Activated T-helper 2 cell treated with anti-CD3 and anti-CD28 coated beads, Interferon-gamma antibody, Interleukin-2, Interleukin-4, amounts not matched to agents 10 μg/mL and 5 μg/mL and 100 μg/mL, durations not matched to agents 14 hours and 24 hours and 36 hours (primary cell): ENCODE data around the gene BCO1. TPM values are rescaled to one million over a fixed set of nuclear protein-coding genes. Genes with fewer than 3 reads are reported as not detected.

Source experiments
- DNase-seq: peaks from one replicate; pipeline ENCODE4 v3.0.0; 2021; ENCODE audit warnings: low spot score
- H3K27ac Mint-ChIP-seq: one replicate; pipeline ENCODE4 v1.8.0; 2021; ENCODE audit warnings: mixed read lengths
- H3K27me3 Mint-ChIP-seq: one replicate; pipeline ENCODE4 v1.8.0; 2021; ENCODE audit warnings: low read depth, mixed read lengths
- H3K36me3 Mint-ChIP-seq: one replicate; pipeline ENCODE4 v1.8.0; 2021; ENCODE audit warnings: low read depth, mixed read lengths
- H3K4me1 Mint-ChIP-seq: one replicate; pipeline ENCODE4 v1.8.0; 2021; ENCODE audit warnings: low read depth, mixed read lengths
- H3K4me3 Mint-ChIP-seq: one replicate; pipeline ENCODE4 v1.8.0; 2021; ENCODE audit warnings: low read depth, mild to moderate bottlenecking, moderate library complexity, mixed read lengths
- H3K9me3 Mint-ChIP-seq: one replicate; pipeline ENCODE4 v1.8.0; 2021; ENCODE audit warnings: mixed read lengths
- intact Hi-C: fragments of 100-400 bp; cut with micrococcal nuclease; formaldehyde crosslinking; loops from one replicate; pipeline ENCODE4 v1.15.1; 2023
- total RNA-seq: library from RNA; stranded (reverse); gene quantifications from 2 replicates; pipeline ENCODE4 v1.2.3, GENCODE V29; 2022

Gene BCO1
- total RNA-seq, 1 donor from 2014 or later: not detected

DNA sequence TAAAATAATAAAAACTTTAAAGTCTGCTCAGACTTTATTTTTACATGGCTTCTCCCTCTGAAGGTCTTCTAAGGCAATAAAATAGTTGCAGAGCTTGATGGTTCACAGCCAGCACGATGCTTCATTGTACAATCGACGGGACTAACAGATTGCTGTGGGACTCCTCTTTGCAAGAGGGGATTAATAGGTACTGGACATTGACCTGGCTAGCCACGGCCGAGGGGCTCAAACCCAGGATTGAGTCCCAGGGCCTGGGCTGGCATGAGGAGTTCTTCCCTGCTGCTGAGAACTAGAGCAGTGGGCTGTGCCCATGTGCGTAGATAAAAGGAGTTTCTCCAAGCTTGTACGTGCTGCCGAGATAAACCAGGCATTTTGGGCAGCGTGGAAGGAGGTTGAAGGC is 52.6 kb downstream of the BCO1 start:
- intact Hi-C loops: no loop called here
- H3K27ac Mint-ChIP-seq: no peak overlapping the region

DNA sequence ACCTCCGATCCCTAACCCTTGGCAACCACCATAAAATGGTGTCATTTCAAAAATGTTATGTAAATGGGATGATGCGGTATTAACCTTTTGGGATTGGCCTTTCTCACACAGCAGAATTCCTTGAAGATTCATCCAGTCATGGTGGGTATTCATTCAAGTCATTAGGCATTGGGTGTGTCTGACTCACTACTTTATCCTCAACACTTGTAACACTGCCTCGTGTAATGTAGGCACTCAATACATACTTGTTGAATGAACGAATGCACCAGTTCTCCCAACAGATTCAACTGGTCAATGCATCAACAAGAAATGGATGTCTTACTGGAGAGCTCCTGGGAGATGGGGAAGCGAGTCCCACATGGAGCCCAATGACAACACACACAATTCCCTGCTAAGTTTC is 54.4 kb downstream of the BCO1 start:
- Mint-ChIP-seq H3K36me3 (no peaks in the 10 kb centered on the region), H3K9me3 (no peaks in the 10 kb centered on the region), H3K4me3 (no peak overlapping the region), H3K4me1 (no peaks in the 10 kb centered on the region), H3K27ac (no peak overlapping the region), H3K27me3 (peaks cover 3% of the 10 kb centered on the region)
- intact Hi-C loops: no loop called here
- no peak for DNase-seq

More for the DNA sequence above, 52.6 kb downstream of the BCO1 start:
- no peak for DNase-seq
- no peak overlapping the region for H3K4me3 Mint-ChIP-seq
- peaks cover 3% of the 10 kb centered on the region for H3K27me3 Mint-ChIP-seq
- no peaks in the 10 kb centered on the region for H3K9me3 Mint-ChIP-seq
- no peaks in the 10 kb centered on the region for H3K4me1 Mint-ChIP-seq
- H3K36me3 Mint-ChIP-seq: no peaks in the 10 kb centered on the region

DNA sequence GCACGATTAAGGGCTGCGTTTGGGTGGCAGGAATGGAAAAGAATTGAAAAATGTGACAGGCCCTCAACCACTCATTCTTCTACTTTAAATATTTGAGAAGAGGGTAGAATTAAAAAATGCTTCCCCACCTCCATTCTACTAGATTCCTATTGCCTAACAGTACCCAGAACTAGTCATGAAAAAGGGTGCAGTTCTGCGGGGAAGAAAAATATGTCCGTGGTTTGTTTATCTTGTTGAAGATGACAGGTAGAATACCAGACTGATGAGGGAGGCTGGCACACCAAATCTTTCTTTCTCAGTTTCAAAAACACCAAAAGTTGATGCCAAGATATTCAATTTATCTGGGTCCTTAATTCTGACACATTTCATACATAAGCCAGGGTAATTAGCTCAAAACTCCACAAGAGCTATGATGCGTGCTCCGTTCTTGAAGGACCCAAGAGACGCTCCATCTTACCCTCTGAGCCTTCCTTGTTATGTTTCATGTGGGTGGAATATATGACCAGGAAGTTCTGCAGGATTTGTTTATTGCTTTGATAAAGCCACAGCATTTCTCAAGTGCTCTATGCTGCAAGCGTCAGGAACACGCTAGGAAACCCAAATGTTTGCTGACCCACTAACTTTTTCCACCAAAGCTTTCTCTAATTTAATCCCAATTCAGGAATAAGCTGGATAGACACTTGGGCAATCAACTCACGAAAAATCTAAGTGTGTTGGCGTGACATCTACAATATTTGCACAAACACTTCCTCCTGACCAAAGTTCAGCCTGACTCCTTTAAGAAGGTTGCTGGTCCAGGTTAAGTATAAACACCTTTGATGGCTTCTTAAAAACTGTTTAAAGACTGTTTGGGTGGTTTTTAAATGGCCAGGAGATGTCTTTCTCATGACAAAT is 55.7 kb downstream of the BCO1 start:
- H3K27me3 Mint-ChIP-seq: peaks cover 3% of the 10 kb centered on the region
- no peaks in the 10 kb centered on the region for H3K4me1 Mint-ChIP-seq
- H3K4me3 Mint-ChIP-seq: no peak overlapping the region
- no peaks in the 10 kb centered on the region for H3K36me3 Mint-ChIP-seq
- H3K9me3 Mint-ChIP-seq: no peaks in the 10 kb centered on the region
- no peak overlapping the region for H3K27ac Mint-ChIP-seq
- DNase-seq: no peak
- intact Hi-C loops: no loop called here

DNA sequence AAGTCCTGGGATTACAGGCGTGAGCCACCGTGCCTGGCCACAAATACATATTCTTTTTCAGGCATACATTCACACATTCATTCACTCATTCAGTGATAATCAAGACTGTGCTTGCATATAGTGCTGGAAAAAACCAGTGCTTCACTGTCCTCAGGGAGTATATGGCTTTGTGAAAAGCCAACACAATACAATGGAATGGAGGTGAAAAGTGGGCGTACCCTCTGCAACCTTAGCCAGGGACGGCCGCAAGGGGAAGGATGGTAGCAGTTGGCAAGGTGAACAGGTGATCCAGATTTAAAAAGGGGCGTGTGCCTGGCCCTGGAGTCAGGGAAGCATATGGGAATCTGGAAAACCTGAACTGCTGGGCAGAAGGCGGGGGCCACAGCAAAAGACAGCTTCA is 58.1 kb downstream of the BCO1 start:
- Mint-ChIP-seq H3K36me3 (no peaks in the 10 kb centered on the region), H3K27ac (no peak overlapping the region), H3K9me3 (no peaks in the 10 kb centered on the region), H3K4me3 (no peak overlapping the region), H3K4me1 (no peaks in the 10 kb centered on the region), H3K27me3 (peaks cover 3% of the 10 kb centered on the region)
- intact Hi-C loops: no loop called here
- no peak for DNase-seq

DNA sequence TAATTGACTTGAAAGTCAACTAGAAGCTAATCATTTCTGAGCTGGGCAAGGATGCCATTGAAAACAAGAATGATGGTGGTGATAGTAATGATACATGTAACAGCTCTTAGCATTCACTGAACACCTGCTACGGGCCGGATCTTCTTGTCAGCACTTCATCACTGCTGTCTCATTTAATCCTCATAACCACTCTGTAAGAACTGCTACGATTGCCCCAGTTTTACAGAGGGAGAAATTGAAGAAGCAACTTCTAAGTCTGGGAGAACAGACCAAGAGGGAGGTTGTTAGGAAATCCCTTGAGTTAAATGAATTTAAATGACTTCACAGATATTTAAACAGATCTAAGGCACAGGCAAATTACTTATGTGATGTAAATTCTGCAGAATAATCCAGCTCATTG is 69.3 kb downstream of the BCO1 start:
- Mint-ChIP-seq H3K27me3 (peaks cover 3% of the 10 kb centered on the region), H3K4me3 (no peak overlapping the region), H3K4me1 (peaks cover 11% of the 10 kb centered on the region), H3K36me3 (no peaks in the 10 kb centered on the region), H3K9me3 (no peaks in the 10 kb centered on the region), H3K27ac (no peak overlapping the region)
- intact Hi-C loops: no loop called here
- no peak for DNase-seq

DNA sequence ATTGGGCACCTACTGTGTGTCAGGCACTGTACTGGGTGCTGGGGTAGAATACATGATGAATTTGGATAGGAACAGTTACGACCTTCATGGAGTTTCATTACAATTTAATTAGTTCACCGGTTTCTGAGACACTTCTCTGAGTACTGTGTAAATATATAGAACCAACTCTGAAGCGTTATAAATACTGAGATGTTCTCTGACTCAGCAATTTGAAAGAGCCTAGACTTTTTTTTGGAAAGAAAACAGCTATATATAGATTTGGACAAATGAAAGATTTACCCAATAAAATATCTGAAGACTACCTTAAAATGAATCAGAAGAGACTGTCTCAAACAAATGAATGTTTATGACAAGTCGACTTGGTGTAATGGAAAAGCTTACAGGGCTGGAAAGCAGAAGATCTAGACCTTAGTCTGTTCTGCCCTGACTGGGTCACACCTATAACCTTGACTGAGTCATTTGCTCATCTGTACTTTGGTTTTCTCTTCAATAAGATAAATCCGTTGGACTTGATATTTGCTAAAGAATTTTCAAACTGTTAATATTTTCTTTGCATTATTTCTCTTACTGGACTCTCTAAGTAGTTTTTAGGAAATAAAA is 71.7 kb downstream of the BCO1 start:
- no peak for DNase-seq
- peaks cover 4% of the 10 kb centered on the region for H3K36me3 Mint-ChIP-seq
- no peak overlapping the region for H3K27ac Mint-ChIP-seq
- H3K9me3 Mint-ChIP-seq: no peaks in the 10 kb centered on the region
- no peaks in the 10 kb centered on the region for H3K27me3 Mint-ChIP-seq
- intact Hi-C loops: loop anchor here (5.0 to 10.0 kb wide), 6 partner anchors 135 to 1342 kb away; partner anchors contain the start of genes CENPN, CMC2, CMIP and GCSH
- peaks cover 25% of the 10 kb centered on the region for H3K4me1 Mint-ChIP-seq
- H3K4me3 Mint-ChIP-seq: no peak overlapping the region

DNA sequence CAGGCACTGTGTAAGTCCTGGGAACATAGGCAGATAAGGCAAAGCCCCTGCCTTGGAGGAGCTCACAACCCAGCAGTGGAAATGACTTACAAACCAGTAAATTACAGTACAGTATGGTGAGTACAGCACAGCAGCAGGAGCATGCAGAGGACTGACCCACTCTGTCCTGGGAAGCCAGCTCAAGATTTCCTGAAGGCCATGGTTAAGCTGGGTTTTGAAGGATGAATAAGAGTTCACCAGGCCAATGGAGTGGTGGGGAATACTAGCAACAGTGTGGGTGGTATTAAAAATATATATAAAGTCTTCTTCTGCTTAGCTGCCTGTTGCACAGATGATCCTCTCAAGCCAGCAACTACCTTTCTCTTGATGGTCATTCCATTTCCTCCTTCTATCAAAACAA is 73.3 kb downstream of the BCO1 start:
- DNase-seq: no peak
- no peak overlapping the region for H3K27ac Mint-ChIP-seq
- H3K36me3 Mint-ChIP-seq: peaks cover 4% of the 10 kb centered on the region
- H3K4me1 Mint-ChIP-seq: peaks cover 33% of the 10 kb centered on the region
- intact Hi-C loops: loop anchor here (5.0 to 10.0 kb wide), 6 partner anchors 133 to 1341 kb away; partner anchors contain the start of genes CENPN, CMC2, CMIP and GCSH
- H3K4me3 Mint-ChIP-seq: no peak overlapping the region
- no peaks in the 10 kb centered on the region for H3K9me3 Mint-ChIP-seq
- H3K27me3 Mint-ChIP-seq: no peaks in the 10 kb centered on the region

DNA sequence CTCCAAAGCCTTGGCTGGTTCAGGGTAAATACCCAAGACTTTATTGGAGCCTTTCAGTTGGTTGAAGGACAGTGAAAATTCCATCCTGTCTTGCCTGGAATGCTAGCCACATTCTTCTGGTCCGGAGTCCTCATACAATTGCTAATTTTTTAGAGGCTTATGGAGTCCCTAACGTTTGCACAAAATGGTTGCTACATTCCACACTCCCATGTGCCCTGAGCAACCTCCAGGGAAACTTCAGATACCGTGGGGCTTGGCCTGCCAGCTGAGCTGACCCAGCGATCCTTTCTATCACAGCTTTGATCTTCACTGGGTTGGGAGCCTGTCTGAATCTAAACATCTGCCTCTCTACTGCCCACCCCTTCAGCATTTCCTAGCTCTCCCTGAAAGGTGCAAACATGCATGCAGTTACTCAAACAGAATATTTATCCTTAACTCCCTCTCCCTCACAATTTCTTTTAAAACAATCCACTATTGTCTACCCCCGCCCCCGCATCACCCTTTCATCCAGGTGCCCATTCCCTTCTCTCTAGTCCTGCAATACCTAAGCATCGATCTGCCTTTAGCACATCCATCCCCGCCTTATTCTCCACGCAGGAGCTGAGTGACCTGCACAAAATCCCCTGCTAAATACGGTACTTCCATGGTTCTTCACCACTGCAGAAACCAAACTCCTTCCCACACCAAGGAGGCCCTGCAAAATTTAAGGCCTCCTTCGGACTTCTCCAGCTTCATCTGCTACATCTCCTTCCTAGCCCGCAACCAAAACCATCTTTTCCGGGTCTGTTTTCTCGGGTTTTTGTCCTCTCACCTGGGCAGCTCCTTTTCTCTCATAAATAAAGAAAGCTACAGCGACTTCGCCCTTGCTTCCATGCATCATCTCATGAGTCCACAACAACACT is 75.5 kb downstream of the BCO1 start:
- H3K4me3 Mint-ChIP-seq: peak overlapping the region; percentile 90
- no peak for DNase-seq
- no peaks in the 10 kb centered on the region for H3K9me3 Mint-ChIP-seq
- H3K27me3 Mint-ChIP-seq: no peaks in the 10 kb centered on the region
- H3K36me3 Mint-ChIP-seq: peaks cover 7% of the 10 kb centered on the region
- intact Hi-C loops: loop anchor here (1.0 to 10.0 kb wide), 10 partner anchors 21 to 1338 kb away; partner anchors contain the start of genes ATMIN, CENPN, CMC2 and CMIP
- H3K27ac Mint-ChIP-seq: peak overlapping the region; percentile 72
- H3K4me1 Mint-ChIP-seq: peaks cover 36% of the 10 kb centered on the region

DNA sequence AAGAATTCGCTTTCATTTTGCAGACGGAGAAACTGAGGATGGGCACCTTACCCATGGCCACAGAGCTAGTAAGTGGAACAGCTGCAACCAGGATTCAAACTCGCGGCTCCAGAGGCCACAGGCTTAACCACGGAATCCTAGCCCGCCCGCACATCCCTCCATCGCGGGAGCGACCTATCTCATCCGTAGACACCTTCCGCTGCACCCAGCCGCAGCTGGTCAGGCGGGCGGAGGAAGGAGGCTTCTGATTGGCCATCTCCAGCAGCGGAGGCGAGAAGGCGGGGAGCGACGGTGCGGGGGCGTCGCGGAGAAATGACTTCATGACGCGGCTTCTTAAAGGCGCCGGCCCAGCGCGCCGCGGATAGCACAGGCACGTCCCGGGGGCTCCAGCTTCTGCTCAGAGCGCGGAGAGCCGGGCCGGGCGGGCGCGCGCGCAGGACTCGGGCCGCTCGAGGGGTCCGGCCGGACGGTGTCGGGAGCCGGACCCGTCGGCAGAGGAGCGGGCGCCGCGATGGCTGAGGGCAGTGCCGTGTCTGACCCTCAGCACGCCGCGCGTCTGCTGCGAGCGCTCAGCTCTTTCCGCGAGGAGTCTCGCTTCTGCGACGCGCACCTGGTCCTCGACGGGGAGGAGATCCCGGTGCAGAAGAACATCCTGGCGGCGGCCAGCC is 76.2 kb downstream of the BCO1 start, which contains the start of gene GAN:
Gene GAN, plus strand, starts transcription at position 360 of the 668 bp plus-strand sequence. Its CDS starts 152 bp downstream, at position 512.
- Mint-ChIP-seq H3K4me3 (peak within 1 kb of the TSS; percentile 90), H3K36me3 (peaks cover 7% of the 10 kb centered on the region), H3K27me3 (no peaks in the 10 kb centered on the region), H3K4me1 (peaks cover 38% of the 10 kb centered on the region), H3K27ac (peak within 1 kb of the TSS; percentile 72), H3K9me3 (no peaks in the 10 kb centered on the region)
- DNase-seq: peak; percentile 94
- intact Hi-C loops: loop anchor here (1.0 to 10.0 kb wide), 10 partner anchors 20 to 1338 kb away; partner anchors contain the start of genes ATMIN, CENPN, CMC2 and CMIP

DNA sequence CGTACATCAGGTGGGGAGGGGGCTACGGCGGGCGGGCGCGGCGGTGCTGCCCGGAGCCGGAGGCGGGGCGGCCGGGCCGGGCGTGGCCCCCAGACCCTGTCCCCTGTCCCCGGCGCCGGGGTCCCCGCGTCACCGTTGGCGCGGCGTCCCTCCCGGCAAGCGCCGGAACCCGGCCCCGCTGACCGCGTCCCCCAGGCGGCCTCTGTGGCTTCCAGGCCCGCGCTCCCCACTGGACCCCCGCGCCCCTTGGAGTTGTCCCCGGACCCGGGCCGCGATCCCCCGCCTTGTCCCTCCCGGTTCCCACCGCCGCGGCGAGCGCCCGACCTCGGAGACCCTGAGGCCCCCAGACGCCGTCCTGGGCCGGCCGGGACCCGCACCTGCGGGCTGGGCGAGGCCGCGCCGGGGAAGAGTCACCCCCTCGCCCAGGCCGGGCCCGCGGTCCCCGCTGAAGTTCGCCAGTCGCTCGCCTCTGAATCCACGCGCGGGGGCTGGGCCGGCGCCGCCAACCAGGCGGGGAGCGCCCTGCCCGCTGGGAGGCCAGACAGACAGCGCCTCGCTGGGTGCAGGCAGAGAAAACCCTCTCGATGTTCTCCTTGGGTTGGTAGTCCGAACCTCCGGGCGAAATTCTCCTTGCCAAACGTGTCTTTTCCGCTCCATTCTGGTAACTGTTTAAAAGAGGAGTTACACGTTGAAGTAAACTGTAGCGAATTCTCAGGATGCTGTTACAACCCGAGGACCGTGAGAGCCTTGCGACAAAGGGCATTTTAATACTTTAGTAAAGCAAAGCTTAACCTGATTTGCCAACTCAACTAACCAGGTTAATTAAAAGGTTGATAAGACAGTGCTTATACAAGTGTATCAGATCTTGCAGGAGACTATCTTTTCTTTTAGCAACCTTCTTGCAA is 77.0 kb downstream of the BCO1 start:
- Mint-ChIP-seq H3K27me3 (no peaks in the 10 kb centered on the region), H3K36me3 (peaks cover 7% of the 10 kb centered on the region), H3K27ac (peak overlapping the region; percentile 68), H3K9me3 (no peaks in the 10 kb centered on the region), H3K4me1 (peaks cover 38% of the 10 kb centered on the region), H3K4me3 (peak overlapping the region; percentile 83)
- DNase-seq: peak; percentile 35
- intact Hi-C loops: loop anchor here (2.0 to 10.0 kb wide), 6 partner anchors 19 to 311 kb away; partner anchors contain the start of genes CENPN, CMC2, CMIP and GCSH

DNA sequence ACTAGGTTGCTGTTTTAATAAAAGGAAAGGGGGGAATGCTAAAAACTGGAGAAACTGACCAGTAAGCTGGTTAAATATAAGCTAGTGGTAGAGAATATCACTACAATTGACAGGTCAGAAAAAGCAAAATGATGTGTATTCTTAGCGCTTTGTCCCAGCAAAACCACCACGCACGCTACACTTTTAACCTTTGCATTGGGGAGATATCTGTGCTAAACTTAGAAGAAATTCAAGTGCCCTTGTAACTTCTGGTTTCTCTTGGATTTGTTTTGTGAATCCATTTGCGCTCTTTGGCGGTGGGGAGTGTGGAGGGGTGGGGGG is 77.6 kb downstream of the BCO1 start:
- Mint-ChIP-seq H3K4me1 (peaks cover 43% of the 10 kb centered on the region), H3K9me3 (no peaks in the 10 kb centered on the region), H3K36me3 (peaks cover 7% of the 10 kb centered on the region), H3K27me3 (no peaks in the 10 kb centered on the region), H3K27ac (peak overlapping the region; percentile 68), H3K4me3 (peak overlapping the region; percentile 83)
- intact Hi-C loops: loop anchor here (10.0 kb wide), 3 partner anchors 129 to 311 kb away; partner anchors contain the start of genes CENPN, CMC2, CMIP and GCSH
- DNase-seq: no peak
